NCI-H748 (cell line): ENCODE measurements around the gene NDUFS8.

Source experiments
- DNase-seq: peaks from one replicate; lab custom pipeline; 2025; ENCODE audit not compliant: unreplicated experiment; lab: John Stamatoyannopoulos, UW

NDUFS8 gene

GRCh38 chr11:68076371-68077042, 46.0 kb downstream of the NDUFS8 start:
- DNase-seq: no peak

DNA sequence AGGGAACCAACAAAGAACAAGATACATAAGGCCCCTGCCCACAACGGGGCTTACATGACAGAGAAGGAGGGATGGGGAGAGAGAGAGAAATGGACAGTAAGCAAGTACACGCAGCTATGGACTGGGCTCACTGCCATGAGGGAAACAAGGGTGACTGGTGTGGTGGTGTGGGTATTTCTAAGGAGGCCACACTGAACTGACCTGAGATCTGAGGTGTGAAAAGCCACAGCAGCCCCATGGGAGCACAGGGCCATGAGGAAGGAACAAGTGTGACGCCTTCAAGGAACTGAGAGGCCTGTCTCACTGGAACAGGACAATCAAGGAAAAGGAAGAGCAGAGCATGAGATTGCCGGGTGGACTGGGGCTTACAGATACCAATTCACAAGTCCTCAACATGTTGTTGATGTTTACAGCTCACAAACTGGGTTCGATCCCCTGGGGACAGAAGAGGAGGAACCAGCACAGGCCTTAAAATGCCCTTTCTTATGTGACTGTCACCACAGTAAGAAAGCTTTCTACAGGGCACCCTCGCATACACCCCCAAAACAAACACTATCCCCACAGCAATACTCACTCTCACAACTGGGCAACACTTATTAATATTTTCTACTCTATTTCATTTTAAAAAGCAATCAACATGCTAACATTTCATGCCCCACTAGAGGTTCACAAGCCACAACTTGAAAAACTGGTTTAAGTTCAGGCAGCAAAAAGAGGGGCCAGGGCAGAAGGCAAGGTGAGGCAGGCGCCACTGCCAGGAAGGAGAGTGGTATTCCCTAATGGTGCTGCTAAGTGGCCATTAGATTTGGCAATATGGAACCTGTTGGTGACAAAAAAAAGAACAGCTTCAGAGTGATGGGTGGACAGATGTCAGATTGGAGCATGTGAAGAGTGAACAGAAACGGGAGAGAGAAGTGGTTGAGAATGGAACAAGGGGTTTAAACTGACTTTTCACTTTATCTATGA, 47.4 kb downstream of the NDUFS8 start:
- DNase-seq: no peak

- DNase-seq: no peak
Measured at GRCh38 chr11:68080860-68081259, 50.4 kb downstream of the NDUFS8 start.

GRCh38 chr11:68081691-68082090, 51.2 kb downstream of the NDUFS8 start:
- DNase-seq: no peak

GRCh38 chr11:68082481-68082880, 52.0 kb downstream of the NDUFS8 start:
- no peak for DNase-seq

- no peak for DNase-seq
Measured at GRCh38 chr11:68083517-68083916, 53.0 kb downstream of the NDUFS8 start.
